Pons (tissue), 1 donor: Measurements from ENCODE around the gene MLH1.
A peak's percentile ranks its signal among the peaks of the same experiment; 100 is the strongest.
"Not testable (repeated sequence)": the region's sequence is repeated elsewhere in the genome, so short reads cannot be mapped to it uniquely, and the experiment has no call there.

ENCODE experiments used
- DNase-seq: peaks from one replicate; pipeline ENCODE4 v3.0.0-alpha.2; 2016; ENCODE audit warnings: low spot score

Gene MLH1

GRCh38 chr3:37039161-37039846 is 46.0 kb downstream of the MLH1 start:
- DNase-seq, result no peak

GRCh38 chr3:37040231-37040630 is 46.9 kb downstream of the MLH1 start:
- no peak for DNase-seq

- no peak for DNase-seq
These were observed 48.4 kb downstream of the MLH1 start for GRCh38 chr3:37041546-37042195.

- DNase-seq, result not testable (repeated sequence)
These were observed 49.4 kb downstream of the MLH1 start for GRCh38 chr3:37042712-37043111.

GRCh38 chr3:37050282-37050681 is 57.0 kb downstream of the MLH1 start:
- peak; percentile 48 for DNase-seq

- DNase-seq, result no peak
These were observed 59.5 kb downstream of the MLH1 start for GRCh38 chr3:37052860-37053259.

GRCh38 chr3:37053337-37053736 is 60.0 kb downstream of the MLH1 start:
- DNase-seq, result no peak

- DNase-seq, result no peak
These were observed 60.4 kb downstream of the MLH1 start for GRCh38 chr3:37053753-37054152.

GRCh38 chr3:37054370-37054769 is 61.1 kb downstream of the MLH1 start:
- DNase-seq, result no peak

- DNase-seq, result not testable (repeated sequence)
These were observed 61.8 kb downstream of the MLH1 start for GRCh38 chr3:37055077-37055476.

GRCh38 chr3:37056826-37057225 is 63.5 kb downstream of the MLH1 start:
- DNase-seq, result no peak

- no peak for DNase-seq
These were observed 64.8 kb downstream of the MLH1 start for GRCh38 chr3:37058117-37058516.

- no peak for DNase-seq
These were observed 71.4 kb downstream of the MLH1 start for GRCh38 chr3:37064747-37065146.

GRCh38 chr3:37067577-37067976 is 74.3 kb downstream of the MLH1 start:
- no peak for DNase-seq

- no peak for DNase-seq
These were observed 74.7 kb downstream of the MLH1 start for GRCh38 chr3:37068031-37068430.

- DNase-seq, result no peak
These were observed 78.6 kb downstream of the MLH1 start for GRCh38 chr3:37071921-37072320.

GRCh38 chr3:37072892-37073291 is 79.6 kb downstream of the MLH1 start:
- DNase-seq, result no peak

- DNase-seq, result no peak
These were observed 80.9 kb downstream of the MLH1 start for GRCh38 chr3:37074178-37074577.

GRCh38 chr3:37075955-37076354 is 82.6 kb downstream of the MLH1 start:
- no peak for DNase-seq

- DNase-seq, result no peak
These were observed 89.0 kb downstream of the MLH1 start for GRCh38 chr3:37082317-37082716.

- DNase-seq, result no peak
These were observed 93.6 kb downstream of the MLH1 start for GRCh38 chr3:37086918-37087317.

GRCh38 chr3:37087870-37088269 is 94.6 kb downstream of the MLH1 start:
- DNase-seq, result no peak

GRCh38 chr3:37092484-37092883 is 99.2 kb downstream of the MLH1 start:
- peak; percentile 31 for DNase-seq

GRCh38 chr3:37093481-37093880 is 100.2 kb downstream of the MLH1 start:
- DNase-seq, result no peak
